T-helper 17 cell (primary cell): Measurements from ENCODE around the gene FARP2. TPM values are rescaled to one million over a fixed set of nuclear protein-coding genes. Genes with fewer than 3 reads are reported as not detected.
"Not testable (repeated sequence)": the region's sequence is repeated elsewhere in the genome, so short reads cannot be mapped to it uniquely, and the experiment has no call there.

Experiments used
- ATAC-seq: fragments of 150-1000 bp; cut with Tn5 transposase; 2 replicates; pipeline ENCODE4 v1.10.0; 2021; ENCODE audit warnings: mild to moderate bottlenecking, moderate library complexity
- DNase-seq, 3 donors: peaks; one replicate each; pipeline versions ENCODE4 v3.0.0 to v3.0.0-alpha.2; 2020 to 2021
- H3K9me3 ChIP-seq: one replicate; pipeline ENCODE4 v1.7.0; 2013; ENCODE audit warnings: low read length, mild to moderate bottlenecking; ENCODE audit not compliant: control insufficient read depth, poor library complexity, severe bottlenecking
- H3K27ac Mint-ChIP-seq: one replicate; pipeline ENCODE4 v1.8.0; 2022; ENCODE audit warnings: mild to moderate bottlenecking, moderate library complexity, mixed read lengths
- H3K27me3 Mint-ChIP-seq: one replicate; pipeline ENCODE4 v1.8.0; 2022; ENCODE audit warnings: mixed read lengths
- H3K36me3 Mint-ChIP-seq: one replicate; pipeline ENCODE4 v1.8.0; 2022; ENCODE audit warnings: low read depth, mixed read lengths
- H3K4me1 Mint-ChIP-seq: one replicate; pipeline ENCODE4 v1.8.0; 2022; ENCODE audit warnings: mild to moderate bottlenecking, mixed read lengths
- H3K4me3 Mint-ChIP-seq: one replicate; pipeline ENCODE4 v1.8.0; 2022; ENCODE audit warnings: mild to moderate bottlenecking, moderate library complexity, mixed read lengths
- total RNA-seq, 4 donors: library from RNA in 2 of 4; stranded (reverse) in 2 of 4; gene quantifications; one replicate each; pipeline ENCODE4 v1.2.3 and lab custom pipeline; 2022 to 2026

Gene FARP2
- total RNA-seq, 2 donors from 2014 or later, result 18.0 to 28.1 TPM

DNA sequence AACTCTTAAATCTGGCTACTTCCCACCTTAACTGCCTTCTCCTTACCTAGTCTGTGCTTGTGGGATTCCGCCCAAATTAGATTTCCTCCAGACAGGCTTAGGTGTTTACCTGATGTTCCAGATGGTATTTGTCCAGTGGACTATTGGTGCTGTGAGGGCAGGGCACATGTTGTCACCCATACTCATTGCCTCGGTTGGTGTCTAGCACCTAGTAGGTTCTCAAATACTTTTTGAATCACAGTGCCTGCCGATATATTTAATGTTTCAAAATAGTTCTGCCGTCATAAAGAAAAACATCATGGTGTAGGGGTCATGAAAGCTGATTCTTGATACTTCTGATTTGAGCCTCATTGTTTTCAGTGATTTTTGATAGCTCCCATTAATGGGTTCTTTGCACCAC is 39.3 kb upstream of the FARP2 start:
- Mint-ChIP-seq H3K4me1 (peaks cover 55% of the 10 kb centered on the region), H3K4me3 (peak overlapping the region; percentile 98), H3K27ac (peak overlapping the region; percentile 99), H3K36me3 (peaks cover 8% of the 10 kb centered on the region), H3K27me3 (no peaks in the 10 kb centered on the region)
- H3K9me3 ChIP-seq, result no peaks in the 10 kb centered on the region
- no peak for ATAC-seq
- no peak for DNase-seq

DNA sequence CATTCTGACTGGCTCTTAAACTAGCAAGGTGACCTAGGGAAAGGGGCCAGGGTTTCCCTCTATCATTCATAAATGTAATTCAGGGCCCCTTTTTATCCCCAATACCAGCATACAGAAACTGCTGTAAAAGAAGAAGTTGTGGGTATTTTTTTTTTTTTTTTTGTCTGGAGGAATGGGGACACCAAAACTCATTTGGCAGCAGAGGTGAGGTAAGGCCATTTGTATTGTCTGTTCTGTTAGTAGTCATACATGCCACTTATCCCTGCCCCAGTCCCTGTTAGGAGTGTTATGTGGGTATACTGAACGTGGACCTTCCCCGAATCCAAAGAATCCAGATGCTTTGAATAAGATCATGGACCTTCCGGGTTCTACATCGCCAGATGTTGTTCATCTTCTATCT is 38.7 kb upstream of the FARP2 start:
- H3K9me3 ChIP-seq, result no peaks in the 10 kb centered on the region
- Mint-ChIP-seq H3K4me3 (peak overlapping the region; percentile 98), H3K27ac (peak overlapping the region; percentile 99), H3K27me3 (no peaks in the 10 kb centered on the region), H3K36me3 (peaks cover 8% of the 10 kb centered on the region), H3K4me1 (peaks cover 54% of the 10 kb centered on the region)
- ATAC-seq (no peak), DNase-seq (no peak)

DNA sequence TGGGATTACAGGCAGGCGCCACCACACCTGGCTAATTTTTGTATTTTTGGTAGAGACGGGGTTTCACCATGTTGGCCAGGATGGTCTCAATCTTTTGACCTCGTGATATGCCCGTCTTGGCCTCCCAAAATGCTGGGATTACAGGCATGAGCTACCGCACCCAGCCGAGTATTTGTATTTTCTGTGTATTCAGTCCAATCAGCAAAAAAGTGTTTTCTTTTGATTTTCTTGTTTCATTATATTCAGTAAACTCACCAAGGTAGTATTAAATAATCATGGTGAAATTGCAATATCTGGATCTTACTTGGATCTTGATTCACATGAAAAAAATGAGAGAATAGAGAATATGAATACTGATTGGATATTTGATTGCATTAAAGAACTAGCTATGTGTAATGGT is 37.3 kb upstream of the FARP2 start:
- not testable (repeated sequence) for DNase-seq, H3K9me3 ChIP-seq, H3K27me3 Mint-ChIP-seq, H3K36me3 Mint-ChIP-seq, ATAC-seq
- Mint-ChIP-seq H3K4me3 (peak overlapping the region; percentile 56), H3K27ac (peak overlapping the region; percentile 99), H3K4me1 (peaks cover 55% of the 10 kb centered on the region)

DNA sequence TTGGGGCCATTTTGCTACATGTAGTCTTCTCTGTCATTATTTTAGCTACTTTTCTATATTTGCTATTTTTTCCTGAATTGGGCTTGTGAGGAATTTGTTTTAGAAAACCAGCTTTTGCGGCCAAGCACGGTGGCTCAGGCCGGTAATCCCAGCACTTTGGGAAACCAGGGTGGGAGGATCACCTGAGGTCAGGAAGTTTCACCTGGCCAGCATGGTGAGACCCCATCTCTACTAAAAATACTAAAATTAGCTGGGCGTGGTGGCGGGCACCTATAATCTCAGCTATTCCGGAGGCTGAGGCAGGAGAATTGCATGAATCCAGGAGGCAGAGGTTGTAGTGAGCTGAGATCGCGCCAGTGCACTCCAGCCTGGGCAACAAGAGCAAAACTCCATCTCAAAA is 35.7 kb upstream of the FARP2 start:
- ATAC-seq (no peak), DNase-seq (no peak)
- Mint-ChIP-seq H3K36me3 (peaks cover 11% of the 10 kb centered on the region), H3K27ac (peak overlapping the region; percentile 74), H3K27me3 (no peaks in the 10 kb centered on the region), H3K4me3 (peak overlapping the region; percentile 62), H3K4me1 (peaks cover 56% of the 10 kb centered on the region)
- no peaks in the 10 kb centered on the region for H3K9me3 ChIP-seq

DNA sequence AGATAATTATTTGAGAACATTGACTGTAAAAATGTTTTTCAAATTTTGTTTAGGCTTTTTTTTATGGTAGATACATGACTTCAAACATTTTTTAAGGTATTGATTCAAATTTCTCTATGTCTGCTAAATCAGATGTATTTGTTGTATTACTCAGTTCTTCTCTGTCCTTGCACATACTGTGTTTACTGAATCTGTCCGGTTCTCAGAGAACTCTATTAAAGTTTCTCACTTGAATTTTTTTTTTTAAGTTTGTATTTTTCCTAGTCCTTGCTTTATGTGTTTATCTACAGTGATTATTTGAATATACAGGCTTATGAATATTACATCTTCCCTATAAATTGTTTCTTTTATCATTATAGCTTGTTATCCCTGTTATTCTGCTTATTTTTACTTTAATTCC is 35.1 kb upstream of the FARP2 start:
- ATAC-seq (no peak), DNase-seq (no peak)
- no peaks in the 10 kb centered on the region for H3K9me3 ChIP-seq
- Mint-ChIP-seq H3K27ac (peak overlapping the region; percentile 74), H3K4me3 (peak overlapping the region; percentile 62), H3K36me3 (peaks cover 11% of the 10 kb centered on the region), H3K4me1 (peaks cover 54% of the 10 kb centered on the region), H3K27me3 (no peaks in the 10 kb centered on the region)

DNA sequence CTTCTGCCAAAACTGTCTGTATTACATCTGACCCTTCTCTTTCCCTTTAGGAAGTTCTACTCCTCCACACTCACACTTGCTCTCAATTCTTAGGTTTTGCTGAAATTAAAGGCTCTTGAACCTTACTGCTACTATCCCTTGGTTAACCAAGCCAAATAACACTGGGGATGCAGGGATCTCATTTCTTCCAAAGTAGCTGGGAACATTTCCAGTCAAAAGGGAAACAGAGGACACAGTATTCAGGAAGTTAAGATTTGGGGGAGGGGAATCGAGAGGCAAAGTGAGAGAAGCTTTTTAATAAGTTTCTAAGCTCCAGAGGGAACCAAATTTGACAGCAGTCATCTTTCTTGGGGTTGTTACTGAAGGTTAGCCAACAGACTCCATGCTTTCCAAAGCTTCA is 34.2 kb upstream of the FARP2 start:
- peak overlapping the region; percentile 62 for H3K4me3 Mint-ChIP-seq
- peaks cover 11% of the 10 kb centered on the region for H3K36me3 Mint-ChIP-seq
- no peaks in the 10 kb centered on the region for H3K9me3 ChIP-seq
- H3K4me1 Mint-ChIP-seq, result peaks cover 52% of the 10 kb centered on the region
- H3K27me3 Mint-ChIP-seq, result no peaks in the 10 kb centered on the region
- no peak for ATAC-seq
- peak overlapping the region; percentile 74 for H3K27ac Mint-ChIP-seq
- no peak for DNase-seq

DNA sequence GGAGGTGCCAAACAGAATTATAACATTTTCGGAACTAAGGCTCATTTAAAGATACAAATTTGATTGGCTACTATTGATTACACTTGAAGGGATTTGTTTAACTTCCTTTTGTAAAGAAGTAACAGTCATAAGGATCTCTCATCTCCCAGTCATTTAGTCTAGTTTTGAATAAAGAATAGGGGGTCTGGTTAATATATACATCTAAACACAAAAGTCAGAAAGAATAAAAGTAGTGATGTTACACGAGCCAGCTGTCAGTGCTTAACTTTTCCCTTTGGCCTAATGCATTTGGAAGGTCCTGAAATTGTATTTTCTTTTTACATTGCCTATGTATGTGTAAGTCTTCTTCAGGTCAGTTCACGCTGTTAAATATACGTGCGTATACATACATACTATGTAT is 32.3 kb upstream of the FARP2 start:
- Mint-ChIP-seq H3K4me3 (peak overlapping the region; percentile 52), H3K4me1 (peaks cover 43% of the 10 kb centered on the region), H3K27ac (peak overlapping the region; percentile 39), H3K36me3 (peaks cover 15% of the 10 kb centered on the region), H3K27me3 (no peaks in the 10 kb centered on the region)
- H3K9me3 ChIP-seq, result no peaks in the 10 kb centered on the region
- ATAC-seq (no peak), DNase-seq (no peak)

DNA sequence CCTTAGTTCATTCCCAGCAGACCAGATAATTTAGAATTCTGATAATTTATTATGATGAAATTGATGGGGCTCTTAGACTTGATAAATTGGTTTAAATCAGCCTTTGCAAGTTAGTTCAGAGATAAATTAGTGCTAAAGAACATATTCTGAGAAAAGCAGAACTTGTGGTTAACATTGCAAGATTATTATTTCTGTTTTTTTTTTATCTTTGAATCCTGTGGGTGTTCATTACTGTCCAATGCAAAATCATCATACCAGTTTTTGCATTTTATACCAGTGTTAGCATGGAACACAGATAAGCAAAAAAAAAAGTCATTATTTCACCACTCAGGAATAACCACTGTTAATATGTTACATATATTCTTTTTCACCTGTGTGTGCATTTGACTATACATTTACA is 31.3 kb upstream of the FARP2 start:
- Mint-ChIP-seq H3K4me1 (peaks cover 39% of the 10 kb centered on the region), H3K4me3 (no peak overlapping the region), H3K36me3 (peaks cover 14% of the 10 kb centered on the region), H3K27ac (peak overlapping the region; percentile 39), H3K27me3 (no peaks in the 10 kb centered on the region)
- no peaks in the 10 kb centered on the region for H3K9me3 ChIP-seq
- ATAC-seq (no peak), DNase-seq (no peak)

DNA sequence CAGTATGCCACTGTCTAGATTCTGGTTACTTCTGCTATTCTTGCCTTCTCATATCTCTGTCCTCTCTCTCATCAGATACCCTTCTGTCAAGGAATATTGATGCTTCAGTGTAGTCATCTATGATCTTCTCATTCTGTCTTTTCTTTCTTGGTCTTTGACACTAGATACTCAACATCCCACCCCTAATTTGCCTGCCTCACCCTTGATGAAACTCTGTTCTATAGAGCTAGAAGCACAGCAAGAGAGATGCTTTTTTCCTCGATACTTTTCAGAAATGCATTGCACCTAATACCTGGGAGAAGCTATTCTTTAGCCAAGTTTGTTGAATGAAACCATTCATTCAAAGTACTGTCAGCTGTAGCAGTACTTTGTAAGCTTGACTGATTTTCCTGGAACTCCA is 30.8 kb upstream of the FARP2 start:
- no peaks in the 10 kb centered on the region for H3K9me3 ChIP-seq
- peaks cover 11% of the 10 kb centered on the region for H3K36me3 Mint-ChIP-seq
- H3K27ac Mint-ChIP-seq, result peak overlapping the region; percentile 34
- H3K4me3 Mint-ChIP-seq, result no peak overlapping the region
- no peak for DNase-seq
- peaks cover 34% of the 10 kb centered on the region for H3K4me1 Mint-ChIP-seq
- H3K27me3 Mint-ChIP-seq, result no peaks in the 10 kb centered on the region
- no peak for ATAC-seq

DNA sequence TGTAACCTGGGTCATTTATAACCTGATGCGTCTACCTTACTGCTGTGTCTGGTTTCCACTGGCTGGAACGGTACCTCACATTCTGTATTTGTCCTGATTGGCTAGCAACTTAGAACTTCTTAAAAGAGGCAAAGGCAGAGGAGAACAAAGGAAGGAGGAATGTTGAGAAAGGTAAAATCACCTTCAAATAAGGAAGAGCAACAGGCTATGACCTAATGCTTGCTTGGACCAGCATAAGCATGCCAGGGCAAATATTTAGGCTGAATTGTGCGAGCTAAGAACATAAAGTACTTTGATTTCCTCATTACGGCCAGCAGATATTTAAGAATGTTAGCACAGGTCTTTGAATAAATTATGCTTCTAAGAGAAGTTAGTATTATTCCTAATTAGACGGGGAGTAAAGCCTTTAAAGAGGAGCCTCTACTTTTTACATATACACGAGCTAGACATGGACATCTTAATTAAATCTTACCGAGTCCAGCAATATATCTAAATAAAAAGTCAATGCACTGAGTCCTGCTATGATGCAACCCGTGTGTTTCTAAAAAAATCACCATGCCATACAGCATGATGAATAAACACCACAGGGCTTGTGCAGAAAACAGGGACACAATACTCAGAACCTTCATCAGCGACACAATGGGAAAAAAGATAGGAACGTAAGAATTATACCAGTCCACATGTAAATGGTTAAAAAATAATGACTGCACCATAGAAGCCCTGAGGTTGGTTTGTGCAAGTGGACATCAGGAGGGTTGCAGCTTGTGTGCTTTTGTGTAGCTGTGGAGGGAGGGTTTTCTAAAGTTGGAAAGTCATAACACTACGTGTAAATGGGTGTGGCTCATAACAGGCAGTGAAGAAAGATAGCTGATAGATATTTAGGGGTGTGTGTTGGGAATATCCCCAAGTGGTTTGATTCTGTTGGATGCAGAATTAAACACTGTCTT is 26.1 kb upstream of the FARP2 start:
- Mint-ChIP-seq H3K36me3 (peaks cover 9% of the 10 kb centered on the region), H3K4me1 (peaks cover 19% of the 10 kb centered on the region), H3K27ac (no peak overlapping the region), H3K27me3 (no peaks in the 10 kb centered on the region), H3K4me3 (no peak overlapping the region)
- no peak for DNase-seq
- no peak for ATAC-seq
- no peaks in the 10 kb centered on the region for H3K9me3 ChIP-seq

DNA sequence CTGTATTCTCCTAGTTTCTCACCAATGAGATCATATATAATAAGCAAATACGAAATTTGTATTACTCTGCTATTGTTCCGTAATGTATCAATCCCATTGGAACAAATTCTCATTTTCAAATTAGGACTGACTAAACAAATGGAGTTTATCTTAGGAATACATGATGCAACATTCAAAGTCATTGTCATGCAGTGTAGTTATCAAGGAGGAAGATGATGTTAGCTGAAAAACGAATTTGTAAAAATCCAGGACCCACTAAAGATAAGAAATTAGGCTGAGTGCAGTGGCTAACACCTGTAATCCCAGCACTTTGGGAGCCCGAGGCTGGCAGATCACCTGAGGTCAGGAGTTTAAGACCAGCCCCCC is 25.5 kb upstream of the FARP2 start:
- DNase-seq (no peak), ATAC-seq (no peak)
- no peak overlapping the region for H3K4me3 Mint-ChIP-seq
- peaks cover 16% of the 10 kb centered on the region for H3K4me1 Mint-ChIP-seq
- peaks cover 6% of the 10 kb centered on the region for H3K36me3 Mint-ChIP-seq
- H3K27me3 Mint-ChIP-seq, result no peaks in the 10 kb centered on the region
- no peak overlapping the region for H3K27ac Mint-ChIP-seq
- no peaks in the 10 kb centered on the region for H3K9me3 ChIP-seq

DNA sequence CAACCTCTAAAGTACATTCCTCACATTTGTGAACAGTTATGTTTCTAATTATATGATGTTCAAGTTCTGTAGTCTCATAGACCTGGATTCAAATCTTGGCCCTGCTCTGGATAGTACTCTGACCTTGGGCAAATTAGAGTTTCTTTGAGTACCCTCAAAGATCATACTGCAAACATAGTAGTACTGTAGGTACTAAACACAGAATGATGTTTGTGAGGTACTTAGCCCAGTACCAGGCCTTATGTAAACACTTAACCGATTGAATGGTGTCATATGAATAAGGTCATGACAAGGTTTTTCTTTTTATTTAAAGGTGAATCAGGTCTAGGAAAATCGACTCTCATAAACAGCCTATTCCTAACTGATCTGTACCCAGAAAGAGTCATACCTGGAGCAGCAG is 21.3 kb upstream of the FARP2 start:
- H3K27ac Mint-ChIP-seq, result peak overlapping the region; percentile 19
- H3K4me1 Mint-ChIP-seq, result peaks cover 19% of the 10 kb centered on the region
- no peaks in the 10 kb centered on the region for H3K27me3 Mint-ChIP-seq
- no peak for DNase-seq
- no peaks in the 10 kb centered on the region for H3K9me3 ChIP-seq
- H3K36me3 Mint-ChIP-seq, result peaks cover 4% of the 10 kb centered on the region
- ATAC-seq, result no peak
- no peak overlapping the region for H3K4me3 Mint-ChIP-seq

DNA sequence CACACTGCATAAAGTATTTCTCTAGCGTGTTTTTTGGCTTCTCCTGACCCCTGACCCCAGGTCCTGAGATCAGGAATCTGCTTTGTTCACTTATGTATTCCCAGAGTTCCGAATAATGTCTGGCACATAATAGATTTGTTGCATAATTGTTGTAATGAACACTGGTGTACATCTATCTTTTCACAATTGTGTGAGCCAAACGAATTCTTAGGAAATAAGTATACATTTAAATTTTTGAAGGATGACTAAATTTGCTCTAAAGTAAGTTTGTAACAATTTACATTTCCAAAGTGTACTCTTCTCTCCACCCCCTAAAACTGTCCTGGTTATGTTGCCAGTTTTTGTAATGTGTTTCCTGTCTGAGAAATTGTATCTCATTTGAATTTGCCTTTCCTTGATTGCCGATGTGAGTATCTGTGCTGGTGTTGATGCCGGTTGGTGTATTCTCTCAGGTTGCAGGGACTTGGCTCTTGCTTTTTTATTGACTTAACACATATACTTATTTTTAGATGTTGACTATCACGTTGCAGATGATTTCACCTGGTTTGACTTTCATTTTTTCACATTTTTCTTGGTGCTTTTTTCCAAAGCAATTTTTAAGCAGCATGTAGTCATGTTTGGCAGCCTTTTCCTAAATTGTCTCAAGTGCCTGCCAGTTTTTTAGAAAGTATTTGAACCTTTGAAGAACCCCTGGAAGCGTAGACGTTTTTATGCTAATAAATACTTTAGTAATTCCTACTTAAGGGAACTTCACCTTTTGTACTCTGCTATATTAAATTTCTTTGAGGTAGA is 16.1 kb upstream of the FARP2 start:
- H3K27me3 Mint-ChIP-seq, result no peaks in the 10 kb centered on the region
- DNase-seq, result no peak
- H3K27ac Mint-ChIP-seq, result peak overlapping the region; percentile 79
- H3K36me3 Mint-ChIP-seq, result peaks cover 12% of the 10 kb centered on the region
- H3K9me3 ChIP-seq, result no peaks in the 10 kb centered on the region
- no peak for ATAC-seq
- peak overlapping the region; percentile 15 for H3K4me3 Mint-ChIP-seq
- H3K4me1 Mint-ChIP-seq, result peaks cover 28% of the 10 kb centered on the region
